ENCODE results near the gene MYL10. TPM values are rescaled to one million over a fixed set of nuclear protein-coding genes. Genes with fewer than 3 reads are reported as not detected.

The MYL10 gene
- total RNA-seq, 1 donor from 2014 or later, result not detected

GRCh38 chr7:101575168-101575567, 53.9 kb downstream of the MYL10 start:
- intact Hi-C loops (cut with DNase I), result no loop called here
- H3K27ac ChIP-seq, result no peak overlapping the region
- DNase-seq (ENCODE audit: extremely low spot score in 2 of 2), result peak; percentile 34 to 37
- TF ChIP-seq POLR2A (IDR thresholded peaks at IDR 0.05), result no peak
- TF ChIP-seq CTCF (IDR thresholded peaks at IDR 0.05), result no peak
- no peak overlapping the region for H3K4me3 ChIP-seq
- no peaks in the 10 kb centered on the region for H3K36me3 ChIP-seq
- no peaks in the 10 kb centered on the region for H3K9me3 ChIP-seq
- no peaks in the 10 kb centered on the region for H3K4me1 ChIP-seq
- H3K27me3 ChIP-seq, result no peaks in the 10 kb centered on the region

DNA sequence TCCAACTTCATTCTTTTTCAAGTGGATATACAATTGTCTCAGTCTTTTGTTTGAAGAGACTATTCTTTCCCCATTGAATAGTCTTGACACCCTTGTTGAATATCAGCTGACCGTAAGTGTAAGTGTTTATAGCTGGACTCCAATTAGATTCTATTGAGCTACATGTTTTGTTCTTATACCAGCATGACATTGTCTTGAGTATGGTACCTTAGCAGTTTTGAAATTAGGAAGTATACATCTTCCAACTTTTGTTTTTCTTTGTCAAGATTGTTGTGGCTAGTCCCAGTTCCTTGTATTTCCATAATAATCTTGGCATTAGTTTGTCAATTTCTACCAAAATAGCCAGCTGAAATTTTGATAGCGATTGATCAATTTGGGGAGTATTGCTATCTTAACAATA, 56.9 kb downstream of the MYL10 start:
- Histone ChIP-seq H3K4me3 (no peak overlapping the region), H3K27me3 (no peaks in the 10 kb centered on the region), H3K9me3 (no peaks in the 10 kb centered on the region), H3K36me3 (no peaks in the 10 kb centered on the region), H3K27ac (no peak overlapping the region), H3K4me1 (no peaks in the 10 kb centered on the region)
- intact Hi-C loops (cut with DNase I), result no loop called here
- TF ChIP-seq POLR2AphosphoS5 (IDR thresholded peaks at IDR 0.05; ENCODE audit: insufficient read depth in 1 of 2, low read depth in 1 of 2), result no peak
- TF ChIP-seq CTCF (IDR thresholded peaks at IDR 0.05), result no peak
- TF ChIP-seq POLR2A (IDR thresholded peaks at IDR 0.05), result no peak
- no peak for DNase-seq (ENCODE audit: extremely low spot score in 2 of 2)

- no peak overlapping the region for H3K27ac ChIP-seq
- no peaks in the 10 kb centered on the region for H3K27me3 ChIP-seq
- TF ChIP-seq POLR2A (IDR thresholded peaks at IDR 0.05) (no peak), POLR2AphosphoS5 (IDR thresholded peaks at IDR 0.05; ENCODE audit: insufficient read depth in 1 of 2, low read depth in 1 of 2) (no peak), CTCF (IDR thresholded peaks at IDR 0.05) (no peak)
- no peaks in the 10 kb centered on the region for H3K36me3 ChIP-seq
- H3K4me1 ChIP-seq, result no peaks in the 10 kb centered on the region
- H3K9me3 ChIP-seq, result no peaks in the 10 kb centered on the region
- DNase-seq (ENCODE audit: extremely low spot score in 2 of 2), result peak in 1 of 2 donors; percentile 12
- H3K4me3 ChIP-seq, result no peak overlapping the region
- intact Hi-C loops (cut with DNase I), result no loop called here
These were observed 61.9 kb downstream of the MYL10 start for GRCh38 chr7:101567230-101567629.

- H3K27ac ChIP-seq, result no peak overlapping the region
- DNase-seq (ENCODE audit: extremely low spot score in 2 of 2), result peak in 1 of 2 donors; percentile 81
- no peaks in the 10 kb centered on the region for H3K27me3 ChIP-seq
- TF ChIP-seq CTCF (IDR thresholded peaks at IDR 0.05), result no peak
- no peak for TF ChIP-seq POLR2AphosphoS5 (IDR thresholded peaks at IDR 0.05; ENCODE audit: insufficient read depth in 1 of 2, low read depth in 1 of 2)
- no peak for TF ChIP-seq POLR2A (IDR thresholded peaks at IDR 0.05)
- no peaks in the 10 kb centered on the region for H3K36me3 ChIP-seq
- H3K4me3 ChIP-seq, result no peak overlapping the region
- intact Hi-C loops (cut with DNase I), result no loop called here
- H3K9me3 ChIP-seq, result no peaks in the 10 kb centered on the region
- H3K4me1 ChIP-seq, result no peaks in the 10 kb centered on the region
These were observed 63.4 kb downstream of the MYL10 start for GRCh38 chr7:101565601-101566209.

DNA sequence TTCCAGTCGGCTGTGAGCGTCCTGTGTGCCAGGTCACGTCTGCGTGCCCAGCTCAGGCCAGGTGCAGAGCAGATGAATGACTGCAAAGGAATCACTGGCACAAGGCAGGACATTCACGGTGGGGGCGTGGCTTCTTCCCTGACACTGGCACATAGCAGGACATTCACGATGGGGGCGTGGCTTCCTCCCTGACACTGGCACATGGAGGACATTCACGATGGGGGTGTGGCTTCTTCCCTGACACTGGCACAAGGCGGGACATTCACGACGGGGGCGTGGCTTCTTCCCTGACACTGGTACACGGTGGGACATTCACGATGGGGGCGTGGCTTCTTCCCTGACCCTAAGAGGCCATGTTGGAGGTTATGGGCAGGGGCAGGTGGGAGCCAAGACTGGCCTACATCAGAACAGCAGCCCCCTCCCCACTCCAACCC, 64.3 kb downstream of the MYL10 start:
- H3K4me1 ChIP-seq, result no peaks in the 10 kb centered on the region
- H3K27ac ChIP-seq, result no peak overlapping the region
- intact Hi-C loops (cut with DNase I), result no loop called here
- peak in 1 of 2 donors; percentile 49 for DNase-seq (ENCODE audit: extremely low spot score in 2 of 2)
- H3K36me3 ChIP-seq, result no peaks in the 10 kb centered on the region
- H3K27me3 ChIP-seq, result no peaks in the 10 kb centered on the region
- no peaks in the 10 kb centered on the region for H3K9me3 ChIP-seq
- no peak overlapping the region for H3K4me3 ChIP-seq
- TF ChIP-seq CTCF (IDR thresholded peaks at IDR 0.05), result no peak
- no peak for TF ChIP-seq POLR2A (IDR thresholded peaks at IDR 0.05)
- no peak for TF ChIP-seq POLR2AphosphoS5 (IDR thresholded peaks at IDR 0.05; ENCODE audit: insufficient read depth in 1 of 2, low read depth in 1 of 2)
